Nephron (organoid): ENCODE measurements around the gene RAD51D.
"Not testable (repeated sequence)": the region's sequence is repeated elsewhere in the genome, so short reads cannot be mapped to it uniquely, and the experiment has no call there.

Experiments used
- H3K27ac Mint-ChIP-seq, 3 experiments: 2 replicates each; pipeline ENCODE4 v1.8.0; 2020; ENCODE audit warnings: mixed read lengths in 3 of 3, mild to moderate bottlenecking in 2 of 3, moderate library complexity in 1 of 3
- H3K27me3 Mint-ChIP-seq: 2 replicates; pipeline ENCODE4 v1.8.0; 2021; ENCODE audit warnings: low read depth, mild to moderate bottlenecking, moderate library complexity, mixed read lengths
- H3K36me3 Mint-ChIP-seq: 2 replicates; pipeline ENCODE4 v1.8.0; 2020; ENCODE audit warnings: low read depth, mixed read lengths
- H3K4me1 Mint-ChIP-seq: 2 replicates; pipeline ENCODE4 v1.8.0; 2020; ENCODE audit warnings: mixed read lengths
- H3K4me3 Mint-ChIP-seq, 3 experiments: 2 replicates each; pipeline ENCODE4 v1.8.0; 2020; ENCODE audit warnings: mild to moderate bottlenecking in 3 of 3, mixed read lengths in 3 of 3, moderate library complexity in 2 of 3
- H3K9me3 Mint-ChIP-seq: 2 replicates; pipeline ENCODE4 v1.8.0; 2020; ENCODE audit warnings: mixed read lengths
- TF ChIP-seq, protein P1 (sequence below), 3 experiments: fragments of 200-600 bp; sonication (generic); IDR thresholded peaks; one replicate each; pipeline ENCODE4 v1.5.0; 2021; ENCODE audit warnings: antibody characterized with exemption in 3 of 3; ENCODE audit not compliant: unreplicated experiment in 3 of 3

RAD51D gene

GRCh38 chr17:35095741-35096140 lies 23.9 kb downstream of the RAD51D start:
- Mint-ChIP-seq H3K27ac (no peak overlapping the region), H3K27me3 (peaks cover 4% of the 10 kb centered on the region), H3K9me3 (no peaks in the 10 kb centered on the region), H3K4me1 (peaks cover 4% of the 10 kb centered on the region), H3K4me3 (no peak overlapping the region), H3K36me3 (peaks cover 8% of the 10 kb centered on the region)
- TF ChIP-seq, protein P1, sequence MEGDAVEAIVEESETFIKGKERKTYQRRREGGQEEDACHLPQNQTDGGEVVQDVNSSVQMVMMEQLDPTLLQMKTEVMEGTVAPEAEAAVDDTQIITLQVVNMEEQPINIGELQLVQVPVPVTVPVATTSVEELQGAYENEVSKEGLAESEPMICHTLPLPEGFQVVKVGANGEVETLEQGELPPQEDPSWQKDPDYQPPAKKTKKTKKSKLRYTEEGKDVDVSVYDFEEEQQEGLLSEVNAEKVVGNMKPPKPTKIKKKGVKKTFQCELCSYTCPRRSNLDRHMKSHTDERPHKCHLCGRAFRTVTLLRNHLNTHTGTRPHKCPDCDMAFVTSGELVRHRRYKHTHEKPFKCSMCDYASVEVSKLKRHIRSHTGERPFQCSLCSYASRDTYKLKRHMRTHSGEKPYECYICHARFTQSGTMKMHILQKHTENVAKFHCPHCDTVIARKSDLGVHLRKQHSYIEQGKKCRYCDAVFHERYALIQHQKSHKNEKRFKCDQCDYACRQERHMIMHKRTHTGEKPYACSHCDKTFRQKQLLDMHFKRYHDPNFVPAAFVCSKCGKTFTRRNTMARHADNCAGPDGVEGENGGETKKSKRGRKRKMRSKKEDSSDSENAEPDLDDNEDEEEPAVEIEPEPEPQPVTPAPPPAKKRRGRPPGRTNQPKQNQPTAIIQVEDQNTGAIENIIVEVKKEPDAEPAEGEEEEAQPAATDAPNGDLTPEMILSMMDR (IDR thresholded peaks at IDR 0.05; ENCODE audit: unreplicated experiment in 3 of 3) = no peak

- peaks cover 4% of the 10 kb centered on the region for H3K27me3 Mint-ChIP-seq
- no peak overlapping the region for H3K4me3 Mint-ChIP-seq
- no peak overlapping the region for H3K27ac Mint-ChIP-seq
- peaks cover 4% of the 10 kb centered on the region for H3K36me3 Mint-ChIP-seq
- TF ChIP-seq, protein P1 (IDR thresholded peaks at IDR 0.05; ENCODE audit: unreplicated experiment in 3 of 3) = no peak
- no peaks in the 10 kb centered on the region for H3K9me3 Mint-ChIP-seq
- peaks cover 4% of the 10 kb centered on the region for H3K4me1 Mint-ChIP-seq
These were observed 24.8 kb downstream of the RAD51D start for GRCh38 chr17:35094902-35095301.

DNA sequence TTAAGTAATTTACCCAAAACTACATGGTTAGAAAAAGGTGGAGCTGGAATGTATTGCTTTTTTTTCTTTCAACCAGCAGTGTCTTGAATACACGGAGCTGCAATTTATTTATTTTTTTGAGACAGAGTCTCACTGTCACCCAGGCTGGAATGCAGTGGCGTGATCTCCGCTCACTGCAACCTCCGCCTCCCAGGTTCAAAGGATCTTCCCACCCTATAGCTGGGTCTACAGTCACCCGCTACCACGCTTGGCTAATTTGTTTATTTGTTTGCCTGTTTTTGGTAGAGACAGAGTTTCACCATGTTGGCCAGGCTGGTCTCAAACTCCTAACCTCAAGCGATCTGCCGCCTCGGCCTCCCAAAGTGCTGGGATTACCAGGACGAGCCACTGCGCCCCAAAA lies 29.0 kb downstream of the RAD51D start:
- Mint-ChIP-seq H3K4me3 (peak overlapping the region; percentile 38 to 85 (median 82)), H3K27ac (peak overlapping the region in 2 of 3 experiments; percentile 43 to 86), H3K4me1 (peaks cover 16% of the 10 kb centered on the region)
- H3K27me3 Mint-ChIP-seq, H3K9me3 Mint-ChIP-seq, H3K36me3 Mint-ChIP-seq: not testable (repeated sequence)

DNA sequence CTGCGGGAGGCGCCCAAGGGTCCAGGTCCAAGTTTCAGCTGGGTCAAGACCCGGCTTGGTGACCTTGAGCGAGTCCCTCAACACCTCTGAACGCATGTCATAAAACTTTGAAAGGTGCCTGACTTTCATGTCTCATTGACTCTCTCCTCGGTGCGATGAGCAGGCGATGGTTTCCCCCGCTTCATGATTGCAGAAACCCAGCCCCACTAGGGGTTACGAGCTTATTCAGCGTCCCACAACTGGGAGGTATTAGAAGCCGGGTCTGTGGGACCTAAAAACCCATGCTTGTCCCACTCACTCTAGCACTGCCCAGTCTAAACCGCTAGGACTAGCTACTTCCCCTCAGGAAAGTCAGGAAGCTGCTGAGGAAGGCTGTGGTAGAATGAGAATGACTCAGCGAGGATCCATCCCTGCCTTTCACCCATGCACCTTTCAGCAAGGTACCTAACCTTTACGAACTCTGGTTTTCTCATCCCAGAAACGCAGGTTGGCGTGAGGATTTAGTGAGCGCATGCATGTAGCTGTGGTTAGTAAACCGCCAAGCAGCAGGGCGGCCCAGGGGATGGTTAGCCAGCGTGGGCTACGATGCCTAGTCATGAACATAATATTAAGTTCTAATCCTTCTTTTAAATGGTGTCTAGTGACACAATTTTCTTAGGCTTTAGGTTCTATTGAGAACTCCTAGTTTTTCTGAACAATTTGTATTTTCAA lies 29.9 kb downstream of the RAD51D start:
- no peaks in the 10 kb centered on the region for H3K9me3 Mint-ChIP-seq
- H3K36me3 Mint-ChIP-seq = no peaks in the 10 kb centered on the region
- H3K4me1 Mint-ChIP-seq = peaks cover 16% of the 10 kb centered on the region
- peak overlapping the region in 2 of 3 experiments; percentile 84 to 86 for H3K27ac Mint-ChIP-seq
- TF ChIP-seq, protein P1 (IDR thresholded peaks at IDR 0.05; ENCODE audit: unreplicated experiment in 3 of 3) = no peak
- H3K4me3 Mint-ChIP-seq = peak overlapping the region; percentile 86 to 90 (median 87)
- H3K27me3 Mint-ChIP-seq = peaks cover 9% of the 10 kb centered on the region

GRCh38 chr17:35088881-35089585 lies 30.6 kb downstream of the RAD51D start:
- TF ChIP-seq, protein P1 (IDR thresholded peaks at IDR 0.05; ENCODE audit: unreplicated experiment in 3 of 3) = peak; percentile 79 to 85 (median 82)
- peak overlapping the region; percentile 84 to 91 (median 90) for H3K27ac Mint-ChIP-seq
- no peaks in the 10 kb centered on the region for H3K9me3 Mint-ChIP-seq
- H3K36me3 Mint-ChIP-seq = no peaks in the 10 kb centered on the region
- peaks cover 9% of the 10 kb centered on the region for H3K27me3 Mint-ChIP-seq
- H3K4me1 Mint-ChIP-seq = peaks cover 16% of the 10 kb centered on the region
- peak overlapping the region; percentile 89 to 93 (median 93) for H3K4me3 Mint-ChIP-seq

- TF ChIP-seq, protein P1 (IDR thresholded peaks at IDR 0.05; ENCODE audit: unreplicated experiment in 3 of 3) = no peak
- H3K27ac Mint-ChIP-seq = peak overlapping the region; percentile 84 to 91 (median 90)
- peaks cover 16% of the 10 kb centered on the region for H3K4me1 Mint-ChIP-seq
- peaks cover 9% of the 10 kb centered on the region for H3K27me3 Mint-ChIP-seq
- no peaks in the 10 kb centered on the region for H3K36me3 Mint-ChIP-seq
- H3K4me3 Mint-ChIP-seq = peak overlapping the region; percentile 89 to 93 (median 93)
- no peaks in the 10 kb centered on the region for H3K9me3 Mint-ChIP-seq
These were observed 31.2 kb downstream of the RAD51D start for GRCh38 chr17:35088356-35088880.
